Stimulated activated CD4-positive, alpha-beta T cell treated with anti-CD3 and anti-CD28 coated beads, Interleukin-15, amount 100 ng/mL, for 1 hour (primary cell): Measurements from ENCODE around the gene CD46.

Experiments
- DNase-seq, 2 donors: peaks; one replicate each; pipeline ENCODE4 v3.0.0-alpha.2; 2020; ENCODE audit warnings: low read depth in 1 of 2, low spot score in 1 of 2

CD46 gene

GRCh38 chr1:207826557-207827487 is 75.0 kb downstream of the CD46 start:
- DNase-seq: no peak

- DNase-seq: no peak
Observed at GRCh38 chr1:207827488-207827830, 75.6 kb downstream of the CD46 start.

GRCh38 chr1:207828046-207828445 is 76.2 kb downstream of the CD46 start:
- no peak for DNase-seq

- DNase-seq: peak; percentile 14 to 48
Observed at GRCh38 chr1:207828485-207829158, 76.8 kb downstream of the CD46 start.

GRCh38 chr1:207829576-207829975 is 77.7 kb downstream of the CD46 start:
- DNase-seq: no peak

- DNase-seq: no peak
Observed at GRCh38 chr1:207830788-207831187, 78.9 kb downstream of the CD46 start.

GRCh38 chr1:207831517-207832327 is 79.9 kb downstream of the CD46 start:
- DNase-seq: no peak

GRCh38 chr1:207832796-207833195 is 80.9 kb downstream of the CD46 start:
- DNase-seq: no peak

- DNase-seq: no peak
Observed at GRCh38 chr1:207833381-207833780, 81.5 kb downstream of the CD46 start.

GRCh38 chr1:207833956-207834660 is 82.3 kb downstream of the CD46 start:
- no peak for DNase-seq

- no peak for DNase-seq
Observed at GRCh38 chr1:207835958-207836357, 84.1 kb downstream of the CD46 start.

GRCh38 chr1:207836591-207837347 is 84.9 kb downstream of the CD46 start:
- DNase-seq: no peak

GRCh38 chr1:207837673-207838072 is 85.8 kb downstream of the CD46 start:
- DNase-seq: no peak

- DNase-seq: no peak
Observed at GRCh38 chr1:207838156-207839082, 86.6 kb downstream of the CD46 start.

- no peak for DNase-seq
Observed at GRCh38 chr1:207839083-207839413, 87.2 kb downstream of the CD46 start.

GRCh38 chr1:207840380-207840779 is 88.5 kb downstream of the CD46 start:
- DNase-seq: no peak

- DNase-seq: no peak
Observed at GRCh38 chr1:207841293-207841692, 89.4 kb downstream of the CD46 start.

- no peak for DNase-seq
Observed at GRCh38 chr1:207841901-207842300, 90.0 kb downstream of the CD46 start.

GRCh38 chr1:207842506-207842905 is 90.7 kb downstream of the CD46 start:
- DNase-seq: no peak
